Neural crest cell (in vitro differentiated cells): Measurements from ENCODE around the gene SLC6A18. TPM values are rescaled to one million over a fixed set of nuclear protein-coding genes. Genes with fewer than 3 reads are reported as not detected.

ENCODE experiments used
- DNase-seq: peaks from one replicate; pipeline ENCODE4 v3.0.0; 2021; ENCODE audit warnings: low read depth, mixed read lengths, low spot score
- H3K27ac Mint-ChIP-seq: one replicate; pipeline ENCODE4 v1.8.0; 2021; ENCODE audit warnings: mild to moderate bottlenecking, mixed read lengths; ENCODE audit not compliant: unreplicated experiment
- H3K27me3 Mint-ChIP-seq: 2 replicates; pipeline ENCODE4 v1.8.0; 2021; ENCODE audit warnings: low read depth, mild to moderate bottlenecking, mixed read lengths
- H3K36me3 Mint-ChIP-seq: 2 replicates; pipeline ENCODE4 v1.8.0; 2021; ENCODE audit warnings: low read depth, mild to moderate bottlenecking, mixed read lengths
- H3K4me1 Mint-ChIP-seq: 2 replicates; pipeline ENCODE4 v1.8.0; 2021; ENCODE audit warnings: mixed read lengths
- H3K4me3 Mint-ChIP-seq: one replicate; pipeline ENCODE4 v1.8.0; 2021; ENCODE audit warnings: mild to moderate bottlenecking, mixed read lengths
- H3K9me3 Mint-ChIP-seq: 2 replicates; pipeline ENCODE4 v1.8.0; 2021; ENCODE audit warnings: mixed read lengths
- total RNA-seq: library from RNA; stranded (reverse); gene quantifications from 2 replicates; pipeline ENCODE4 v1.2.1, GENCODE V29; 2021
- TF ChIP-seq, protein P1 (sequence below): fragments of 200-600 bp; sonication (generic); conservative IDR thresholded peaks from 2 replicates; pipeline ENCODE4 v1.5.0; 2021; ENCODE audit warnings: antibody characterized with exemption, mild to moderate bottlenecking

Gene SLC6A18
- total RNA-seq, 1 donor from 2014 or later: not detected

DNA sequence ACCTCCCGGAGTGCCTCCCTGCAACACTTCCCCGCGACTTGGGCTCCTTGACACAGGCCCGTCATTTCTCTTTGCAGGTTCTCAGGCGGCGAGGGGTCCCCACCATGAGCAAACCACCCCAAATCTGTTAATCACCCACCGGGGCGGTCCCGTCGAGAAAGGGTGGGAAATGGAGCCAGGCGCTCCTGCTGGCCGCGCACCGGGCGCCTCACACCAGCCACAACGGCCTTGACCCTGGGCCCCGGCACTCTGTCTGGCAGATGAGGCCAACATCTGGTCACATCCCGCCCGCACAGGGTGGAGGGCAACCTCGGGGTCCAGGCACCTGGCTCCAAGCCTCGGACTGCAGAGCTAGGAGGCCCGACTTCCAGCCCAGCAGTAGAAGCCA lies 70.5 kb downstream of the SLC6A18 start:
- no peak for DNase-seq
- no peak overlapping the region for H3K27ac Mint-ChIP-seq

More for the DNA sequence above, 70.5 kb downstream of the SLC6A18 start:
- H3K4me3 Mint-ChIP-seq: no peak overlapping the region
- H3K4me1 Mint-ChIP-seq: no peaks in the 10 kb centered on the region
- peaks cover 48% of the 10 kb centered on the region for H3K27me3 Mint-ChIP-seq
- TF ChIP-seq, protein P1, sequence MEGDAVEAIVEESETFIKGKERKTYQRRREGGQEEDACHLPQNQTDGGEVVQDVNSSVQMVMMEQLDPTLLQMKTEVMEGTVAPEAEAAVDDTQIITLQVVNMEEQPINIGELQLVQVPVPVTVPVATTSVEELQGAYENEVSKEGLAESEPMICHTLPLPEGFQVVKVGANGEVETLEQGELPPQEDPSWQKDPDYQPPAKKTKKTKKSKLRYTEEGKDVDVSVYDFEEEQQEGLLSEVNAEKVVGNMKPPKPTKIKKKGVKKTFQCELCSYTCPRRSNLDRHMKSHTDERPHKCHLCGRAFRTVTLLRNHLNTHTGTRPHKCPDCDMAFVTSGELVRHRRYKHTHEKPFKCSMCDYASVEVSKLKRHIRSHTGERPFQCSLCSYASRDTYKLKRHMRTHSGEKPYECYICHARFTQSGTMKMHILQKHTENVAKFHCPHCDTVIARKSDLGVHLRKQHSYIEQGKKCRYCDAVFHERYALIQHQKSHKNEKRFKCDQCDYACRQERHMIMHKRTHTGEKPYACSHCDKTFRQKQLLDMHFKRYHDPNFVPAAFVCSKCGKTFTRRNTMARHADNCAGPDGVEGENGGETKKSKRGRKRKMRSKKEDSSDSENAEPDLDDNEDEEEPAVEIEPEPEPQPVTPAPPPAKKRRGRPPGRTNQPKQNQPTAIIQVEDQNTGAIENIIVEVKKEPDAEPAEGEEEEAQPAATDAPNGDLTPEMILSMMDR: no peak
- no peaks in the 10 kb centered on the region for H3K36me3 Mint-ChIP-seq
- no peaks in the 10 kb centered on the region for H3K9me3 Mint-ChIP-seq

Other genes starting within 250 kb of the SLC6A18 start
- gene NKD2, start 216.6 kb upstream of the SLC6A18 start, total RNA-seq: 15.6 and 20.6 TPM in 2 replicates
- gene SLC12A7, start 113.3 kb upstream of the SLC6A18 start, total RNA-seq: 34.7 and 40.7 TPM in 2 replicates
- not detected in 2 replicates for gene SLC6A19, start 23.8 kb upstream of the SLC6A18 start, total RNA-seq
- 2.9 and 5.6 TPM in 2 replicates for gene TERT, start 69.7 kb downstream of the SLC6A18 start, total RNA-seq
- 95.1 and 103 TPM in 2 replicates for gene CLPTM1L, start 119.7 kb downstream of the SLC6A18 start, total RNA-seq
- 0.16 and 0.27 TPM in 2 replicates for gene SLC6A3, start 220.1 kb downstream of the SLC6A18 start, total RNA-seq